CD14-positive monocyte (primary cell): ENCODE data around the gene KRT12. TPM values are rescaled to one million over a fixed set of nuclear protein-coding genes. Genes with fewer than 3 reads are reported as not detected.

Experiments used
- DNase-seq, 3 donors: peaks; one replicate each; pipeline ENCODE4 v3.0.0-alpha.2; 2011 to 2022
- H2AFZ ChIP-seq: 2 replicates; pipeline ENCODE4 v1.6.0; 2012; ENCODE audit warnings: mild to moderate bottlenecking, low read depth, low read length, inconsistent platforms; ENCODE audit not compliant: insufficient read depth, poor library complexity, severe bottlenecking
- H3K27ac ChIP-seq, 2 donors: 1 replicate in 1 of 2; 2 replicates in 1 of 2; pipeline ENCODE4 v1.5.1; 2012 to 2013; ENCODE audit warnings: low read length in 2 of 2, control low read depth in 1 of 2, inconsistent platforms in 1 of 2, low read depth in 1 of 2, mild to moderate bottlenecking in 1 of 2
- H3K27me3 ChIP-seq, 2 donors: one replicate each; pipeline versions ENCODE4 v1.6.0 to v1.6.1; 2011 to 2013; ENCODE audit warnings: low read length in 2 of 2; ENCODE audit not compliant: control insufficient read depth in 2 of 2, insufficient read depth in 2 of 2
- H3K36me3 ChIP-seq, 2 donors: replicated peaks in 1 of 2; 1 replicate in 1 of 2; 2 replicates in 1 of 2; pipeline versions ENCODE4 v1.5.1 to v1.6.1; 2012 to 2013; ENCODE audit warnings: low read length in 2 of 2, control low read depth in 1 of 2, inconsistent platforms in 1 of 2, mild to moderate bottlenecking in 1 of 2; ENCODE audit not compliant: insufficient read depth in 2 of 2, control insufficient read depth in 1 of 2
- H3K4me1 ChIP-seq, 2 donors: 1 replicate in 1 of 2; 2 replicates in 1 of 2; pipeline versions ENCODE4 v1.5.1 to v1.6.1; 2012 to 2013; ENCODE audit warnings: low read length in 2 of 2, control low read depth in 1 of 2, inconsistent platforms in 1 of 2, mild to moderate bottlenecking in 1 of 2, moderate library complexity in 1 of 2; ENCODE audit not compliant: insufficient read depth in 2 of 2, control insufficient read depth in 1 of 2
- H3K4me2 ChIP-seq: replicated peaks from 2 replicates; pipeline ENCODE3; 2012; ENCODE audit warnings: low read length, moderate library complexity, mild to moderate bottlenecking; ENCODE audit not compliant: poor library complexity, severe bottlenecking; ENCODE audit errors: extremely low read depth
- H3K4me3 ChIP-seq, 3 experiments: fragments of 200-600 bp in 1 of 3; sonication (generic) in 1 of 3; replicated peaks in 1 of 3; 1 replicate in 2 of 3; 2 replicates in 1 of 3; pipeline ENCODE4 v1.5.1; 2011 to 2013; ENCODE audit warnings: low read length in 3 of 3, mild to moderate bottlenecking in 3 of 3, control low read depth in 2 of 3, low read depth in 2 of 3, inconsistent platforms in 1 of 3, moderate library complexity in 1 of 3
- H3K79me2 ChIP-seq: 2 replicates; pipeline ENCODE4 v1.6.0; 2012; ENCODE audit warnings: mild to moderate bottlenecking, control low read depth, inconsistent platforms, low read length, moderate library complexity; ENCODE audit not compliant: insufficient read depth
- H3K9ac ChIP-seq: 2 replicates; pipeline ENCODE4 v1.6.0; 2017; ENCODE audit warnings: low read length, mild to moderate bottlenecking; ENCODE audit not compliant: insufficient read depth, poor library complexity, severe bottlenecking
- H3K9me3 ChIP-seq, 2 donors: replicated peaks in 1 of 2; 1 replicate in 1 of 2; 2 replicates in 1 of 2; pipeline versions ENCODE4 v1.5.1 to v1.6.1; 2012 to 2013; ENCODE audit warnings: low read length in 2 of 2, control low read depth in 1 of 2; ENCODE audit not compliant: control insufficient read depth in 1 of 2, insufficient read depth in 1 of 2
- H4K20me1 ChIP-seq: 2 replicates; pipeline ENCODE4 v1.6.0; 2012; ENCODE audit warnings: mild to moderate bottlenecking, low read length, control low read depth, moderate library complexity; ENCODE audit not compliant: insufficient read depth
- H3K27ac Mint-ChIP-seq, 7 donors: one replicate each; pipeline ENCODE4 v1.8.0; 2020; ENCODE audit warnings: mild to moderate bottlenecking in 7 of 7, mixed read lengths in 7 of 7, moderate library complexity in 6 of 7, inconsistent platforms in 2 of 7
- H3K27me3 Mint-ChIP-seq, 3 donors: one replicate each; pipeline ENCODE4 v1.8.0; 2021 to 2022; ENCODE audit warnings: low read depth in 3 of 3, mild to moderate bottlenecking in 3 of 3, mixed read lengths in 3 of 3, moderate library complexity in 3 of 3, inconsistent platforms in 1 of 3
- H3K36me3 Mint-ChIP-seq, 2 donors: one replicate each; pipeline ENCODE4 v1.8.0; 2020; ENCODE audit warnings: mixed read lengths in 2 of 2, inconsistent platforms in 1 of 2, mild to moderate bottlenecking in 1 of 2
- H3K4me1 Mint-ChIP-seq: one replicate; pipeline ENCODE4 v1.8.0; 2020; ENCODE audit warnings: mild to moderate bottlenecking, mixed read lengths
- H3K4me3 Mint-ChIP-seq, 2 donors: one replicate each; pipeline ENCODE4 v1.8.0; 2020; ENCODE audit warnings: mild to moderate bottlenecking in 2 of 2, mixed read lengths in 2 of 2, moderate library complexity in 1 of 2
- H3K9me3 Mint-ChIP-seq, 7 donors: one replicate each; pipeline ENCODE4 v1.8.0; 2020 to 2022; ENCODE audit warnings: mixed read lengths in 7 of 7, mild to moderate bottlenecking in 6 of 7, moderate library complexity in 6 of 7, inconsistent platforms in 2 of 7
- CTCF ChIP-seq: fragments of 200-600 bp; IDR thresholded peaks from one replicate; pipeline ENCODE4 v1.8.0; 2022; ENCODE audit warnings: antibody characterized with exemption, mild to moderate bottlenecking
- WGBS: methylation state at CpG from one replicate; pipeline ENCODE4 v1.1.5; 2013; ENCODE audit warnings: missing lambda C conversion rate; ENCODE audit not compliant: insufficient coverage; 5-methylcytosine and 5-hydroxymethylcytosine counted together
- intact Hi-C, 2 donors: fragments of 100-400 bp; cut with micrococcal nuclease; formaldehyde crosslinking; loops; one replicate each; pipeline versions ENCODE4 v1.15.0 to v1.15.1; 2023
- polyA plus RNA-seq, 3 donors: library from polyadenylated mRNA; depleted of rRNA in 1 of 3; unstranded in 2 of 3; stranded (reverse) in 1 of 3; fragments of 300-500 nt in 2 of 3; fragments of >200 nt in 1 of 3; fragmentation: Illumina TruSeq in 2 of 3; gene quantifications; 1 replicate in 2 of 3; 2 replicates in 1 of 3; pipeline ENCODE4 v1.2.3, GENCODE V29; 2012 to 2021

KRT12 gene
- polyA plus RNA-seq, 3 donors, result not detected

- Mint-ChIP-seq H3K4me1 (peaks cover 3% of the 10 kb centered on the region), H3K4me3 (no peak overlapping the region), H3K9me3 (peaks cover 5 to 23% (median 13%) of the 10 kb centered on the region in 7 donors), H3K27ac (no peak overlapping the region), H3K27me3 (peaks cover 29 to 41% (median 32%) of the 10 kb centered on the region in 3 donors), H3K36me3 (peaks cover 2 to 6% of the 10 kb centered on the region in 2 donors)
- DNase-seq, result no peak
- H2AFZ ChIP-seq, result no peak overlapping the region
- H3K79me2 ChIP-seq, result no peaks in the 10 kb centered on the region
- H3K9ac ChIP-seq, result no peak overlapping the region
- H3K9me3 ChIP-seq, result peaks cover 3 to 7% of the 10 kb centered on the region in 2 donors
- H3K27ac ChIP-seq, result no peak overlapping the region
- no peak overlapping the region for H3K4me3 ChIP-seq
- intact Hi-C loops, result no loop called here
- H3K27me3 ChIP-seq, result peaks cover 10 to 36% of the 10 kb centered on the region in 2 donors
- WGBS, result no CpG with 5 or more reads among the region's 1 CpG
- no peak overlapping the region for H3K4me2 ChIP-seq
- H3K4me1 ChIP-seq, result peaks cover 3% of the 10 kb centered on the region in 2 donors
- no peaks in the 10 kb centered on the region for H3K36me3 ChIP-seq
- TF ChIP-seq CTCF, result no peak
- no peaks in the 10 kb centered on the region for H4K20me1 ChIP-seq
Observed at GRCh38 chr17:40824015-40824832, 42.8 kb downstream of the KRT12 start.

- H3K79me2 ChIP-seq, result no peaks in the 10 kb centered on the region
- peaks cover 25 to 38% (median 32%) of the 10 kb centered on the region in 3 donors for H3K27me3 Mint-ChIP-seq
- intact Hi-C loops, result no loop called here
Observed at GRCh38 chr17:40822132-40822812, 44.8 kb downstream of the KRT12 start, which contains the start of gene KRT10. Gene KRT10, minus strand, starts transcription at chr17:40822614. Its CDS starts 29 bp downstream, at chr17:40822585.

More at GRCh38 chr17:40822132-40822812, 44.8 kb downstream of the KRT12 start, which contains the start of gene KRT10:
- Histone ChIP-seq H3K9ac (no peak within 1 kb of the TSS), H4K20me1 (no peaks in the 10 kb centered on the region), H3K27ac (no peak within 1 kb of the TSS), H3K4me1 (peaks cover 8 to 14% of the 10 kb centered on the region in 2 donors), H3K4me3 (no peak within 1 kb of the TSS), H3K4me2 (no peak within 1 kb of the TSS), H2AFZ (no peak within 1 kb of the TSS), H3K27me3 (peaks cover 10 to 34% of the 10 kb centered on the region in 2 donors), H3K9me3 (peaks cover 3 to 8% of the 10 kb centered on the region in 2 donors), H3K36me3 (peaks cover 0 to 4% of the 10 kb centered on the region in 2 donors)
- peaks cover 6 to 37% (median 24%) of the 10 kb centered on the region in 7 donors for H3K9me3 Mint-ChIP-seq
- no peak for DNase-seq
- TF ChIP-seq CTCF, result no peak
- H3K36me3 Mint-ChIP-seq, result peaks cover 7 to 10% of the 10 kb centered on the region in 2 donors
- H3K27ac Mint-ChIP-seq, result peak within 1 kb of the TSS in 1 of 7 donors; percentile 58
- H3K4me3 Mint-ChIP-seq, result peak within 1 kb of the TSS in 1 of 2 donors; percentile 68
- H3K4me1 Mint-ChIP-seq, result peaks cover 12% of the 10 kb centered on the region
- 82% methylated on average over 5 of the region's 7 CpGs for WGBS
